GM18502 (cell line): Measurements from ENCODE around the gene MAMDC2.

Experiments used
- ATAC-seq: cut with Tn5 transposase; IDR thresholded peaks from one replicate; pipeline ENCODE4 v1.9.1; 2021; ENCODE audit warnings: mild to moderate bottlenecking; ENCODE audit not compliant: unreplicated experiment, poor library complexity

The MAMDC2 gene

DNA sequence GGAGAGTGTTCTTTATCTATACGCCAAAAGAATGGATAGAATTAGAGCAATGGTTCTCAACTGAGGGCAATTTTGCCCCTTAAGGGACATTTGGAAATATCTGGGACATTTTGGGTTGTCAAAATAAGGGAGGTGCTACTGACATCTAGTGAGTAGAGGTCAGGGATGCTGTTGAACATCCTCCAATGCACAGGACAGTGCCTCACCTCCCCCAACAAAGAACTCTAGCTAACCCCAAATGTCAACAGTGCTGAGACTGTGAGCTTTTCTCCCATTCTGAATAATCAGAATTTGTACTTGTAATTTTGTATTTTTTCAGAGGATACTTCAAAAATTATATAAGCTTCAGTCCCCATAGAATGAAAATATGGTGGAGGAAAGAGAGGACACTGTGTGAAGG lies 206.6 kb downstream of the MAMDC2 start:
- no peak for ATAC-seq

DNA sequence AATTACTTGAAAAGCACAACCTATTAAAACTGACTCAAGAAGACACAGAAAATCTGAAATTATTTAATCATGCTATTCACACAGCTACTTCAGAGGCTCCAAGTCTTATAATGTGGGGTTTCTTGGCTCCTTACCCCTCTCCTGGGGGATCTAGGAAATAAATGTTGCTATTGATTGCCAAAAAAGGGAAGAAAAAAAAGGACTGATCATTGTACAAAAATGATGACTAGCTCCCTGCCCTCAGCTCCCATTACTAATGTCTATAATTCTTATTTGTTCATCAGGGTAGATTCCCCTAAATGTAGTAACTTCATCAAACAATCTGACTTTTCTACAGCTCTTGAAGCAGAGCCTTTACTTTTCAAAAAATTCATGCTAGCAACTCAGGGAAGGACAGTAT lies 211.8 kb downstream of the MAMDC2 start:
- no peak for ATAC-seq

DNA sequence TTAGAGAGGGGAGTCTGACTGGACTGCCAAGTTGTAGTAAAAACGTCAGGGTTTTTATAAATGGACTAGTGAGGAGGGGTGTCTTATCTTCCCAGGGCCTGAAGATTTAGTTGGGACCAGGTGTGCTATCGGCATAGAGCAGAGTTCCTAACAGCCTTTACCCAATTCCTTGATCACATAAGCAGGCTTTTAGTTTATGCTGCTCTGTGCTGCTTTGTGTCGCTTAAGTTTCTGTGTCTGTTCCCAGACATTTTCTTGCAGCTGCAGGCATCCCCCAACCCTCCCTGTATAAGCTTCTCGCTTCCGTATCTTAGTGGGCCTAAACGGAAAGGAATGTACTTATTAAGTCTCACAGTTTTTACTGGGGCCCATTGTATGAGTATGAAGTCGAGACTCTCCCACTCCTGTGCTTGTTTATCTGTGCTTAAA lies 212.5 kb downstream of the MAMDC2 start:
- no peak for ATAC-seq

DNA sequence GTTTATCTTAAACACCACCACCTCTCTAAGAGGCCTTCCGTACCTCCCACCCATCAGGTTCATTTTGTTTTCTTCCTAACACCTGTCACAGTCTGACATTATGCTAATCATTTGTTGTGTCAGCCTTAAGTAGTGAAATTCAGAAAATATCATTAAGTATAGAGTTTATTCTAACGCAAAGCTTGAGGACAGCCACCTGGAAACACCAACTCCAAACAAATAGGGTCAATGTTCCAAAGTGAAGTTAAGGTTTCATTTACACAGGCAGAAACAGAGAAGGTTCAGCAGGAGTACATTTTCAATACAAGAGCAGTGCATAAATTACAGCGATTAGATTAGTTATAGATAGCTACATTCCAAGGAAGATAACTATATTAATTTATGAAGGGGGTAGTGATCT lies 213.9 kb downstream of the MAMDC2 start:
- no peak for ATAC-seq

DNA sequence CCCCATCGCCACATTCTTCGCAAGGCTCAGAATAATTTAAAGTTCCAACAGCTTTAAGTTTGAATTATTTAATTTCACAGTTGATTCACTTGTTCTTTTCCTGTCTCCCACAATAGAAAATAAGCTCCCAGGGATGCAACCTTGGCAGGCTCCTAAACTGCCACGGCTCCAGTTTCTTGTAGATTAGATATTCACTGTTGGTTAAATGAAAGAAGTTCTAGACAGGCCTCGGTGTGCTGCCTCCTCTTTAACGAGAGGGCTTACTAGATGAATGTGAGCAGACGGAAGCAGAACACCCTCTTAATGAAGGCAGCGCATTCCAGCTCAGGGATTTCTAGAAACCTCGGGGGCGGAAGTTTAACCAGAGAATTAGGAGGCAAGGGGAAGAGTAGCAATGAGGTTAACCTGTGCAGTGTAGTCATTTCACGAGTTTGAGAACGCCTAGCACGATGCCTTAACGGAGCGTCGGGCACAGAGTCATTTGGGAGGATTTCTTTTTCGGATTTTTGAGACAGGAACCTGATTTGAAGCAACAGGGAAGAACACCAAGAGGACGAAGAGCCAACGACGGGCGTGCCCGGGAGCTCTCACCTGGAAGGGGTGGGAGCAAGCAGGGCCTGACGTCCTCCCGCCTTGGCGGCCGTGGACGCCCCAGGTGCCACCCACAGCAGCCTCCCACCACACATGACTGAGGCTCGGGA lies 214.5 kb downstream of the MAMDC2 start:
- ATAC-seq = peak; percentile 54

DNA sequence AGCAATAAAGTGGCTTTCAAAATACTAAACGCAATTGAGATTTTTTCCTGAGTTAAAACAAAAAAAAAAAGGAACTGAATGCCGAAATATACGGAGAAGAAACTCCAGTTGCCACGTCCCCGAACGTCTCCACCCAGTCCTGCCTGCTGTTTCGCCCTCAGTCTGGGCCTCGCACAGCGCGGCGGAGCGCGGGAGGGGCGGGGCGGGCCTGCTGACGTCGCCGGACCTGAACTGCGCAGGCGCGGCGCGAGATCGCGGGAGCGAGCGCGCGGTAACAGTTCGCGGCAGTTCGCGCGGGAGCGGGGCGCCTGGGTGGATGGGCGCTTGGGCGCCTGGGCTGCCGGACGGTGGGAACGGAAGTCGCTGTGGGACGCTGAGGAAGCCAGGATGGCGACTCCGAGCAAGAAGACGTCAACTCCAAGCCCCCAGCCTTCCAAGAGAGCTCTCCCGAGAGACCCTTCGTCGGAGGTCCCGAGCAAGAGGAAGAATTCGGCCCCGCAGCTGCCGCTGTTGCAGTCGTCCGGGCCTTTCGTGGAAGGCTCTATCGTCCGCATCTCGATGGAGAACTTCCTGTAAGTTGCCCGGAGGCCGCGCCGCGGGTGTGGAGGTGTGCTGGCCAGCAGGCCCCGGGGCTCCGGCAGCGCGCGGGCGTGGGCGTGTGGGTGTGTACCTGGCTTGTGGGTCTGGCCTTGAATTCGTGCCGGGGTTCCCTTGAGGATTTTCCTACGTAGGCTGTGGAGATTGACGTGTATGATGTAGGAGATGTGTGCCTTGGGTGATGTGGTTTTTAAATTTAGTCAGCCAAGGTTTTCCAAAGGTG lies 215.3 kb downstream of the MAMDC2 start, which contains the start of gene SMC5:
SMC5 (plus strand) TSS at position 287 of the 820 bp plus-strand sequence; CDS start at position 388, 101 bp downstream.
- ATAC-seq = peak; percentile 86

DNA sequence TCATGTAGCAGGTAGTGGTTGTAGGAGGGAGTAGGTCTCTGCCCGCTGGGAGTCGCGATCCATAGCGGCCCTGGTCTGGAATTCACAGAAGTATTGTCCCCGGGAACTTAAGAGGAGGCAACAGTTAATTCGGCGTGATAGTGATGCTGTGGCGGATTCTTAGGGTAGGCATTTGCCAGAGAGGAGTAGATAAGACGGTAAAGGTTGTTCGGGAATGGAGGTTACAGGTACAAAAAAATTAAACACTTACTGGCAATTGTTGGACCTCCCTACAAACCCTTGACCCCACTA lies 215.8 kb downstream of the MAMDC2 start:
- no peak for ATAC-seq

DNA sequence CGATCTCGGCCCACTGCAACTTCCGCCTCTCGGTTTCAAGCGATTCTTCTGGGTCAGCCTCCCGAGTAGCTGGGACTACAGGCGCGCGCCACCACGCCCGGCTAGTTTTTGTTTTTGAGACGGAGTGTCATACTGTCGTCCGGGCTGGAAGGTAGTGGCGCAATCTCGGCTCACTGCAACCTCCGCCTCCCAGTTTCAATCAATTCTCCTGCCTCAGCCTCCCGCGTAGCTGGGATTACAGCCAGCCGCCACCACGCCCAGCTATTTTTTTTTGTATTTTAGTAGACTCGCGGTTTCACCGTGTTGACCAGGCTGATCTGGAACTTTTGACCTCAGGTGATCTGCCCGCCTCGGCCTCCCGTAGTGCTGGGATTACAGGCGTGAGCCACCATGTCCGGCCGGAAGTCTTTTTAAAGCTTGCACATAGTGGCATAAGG lies 216.4 kb downstream of the MAMDC2 start:
- no peak for ATAC-seq

DNA sequence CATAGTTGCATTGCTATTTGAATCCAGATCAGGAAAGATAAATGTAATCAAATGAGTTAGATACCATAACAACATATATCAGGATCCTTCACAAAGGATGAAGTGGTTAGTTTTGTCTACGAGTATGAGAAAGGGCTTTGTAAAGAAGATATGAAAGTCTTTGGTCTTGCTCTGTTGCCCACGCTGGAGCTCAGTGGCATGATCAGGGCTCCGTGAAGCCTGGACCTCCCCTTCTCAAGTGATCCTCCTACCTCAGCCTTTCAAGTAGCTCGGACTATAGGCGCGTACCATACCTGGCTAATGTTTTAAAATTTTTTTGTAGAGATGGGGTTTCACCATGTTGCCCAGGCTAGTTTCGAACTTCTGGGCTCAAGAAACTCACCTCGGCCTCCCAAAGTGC lies 217.0 kb downstream of the MAMDC2 start:
- ATAC-seq = no peak

DNA sequence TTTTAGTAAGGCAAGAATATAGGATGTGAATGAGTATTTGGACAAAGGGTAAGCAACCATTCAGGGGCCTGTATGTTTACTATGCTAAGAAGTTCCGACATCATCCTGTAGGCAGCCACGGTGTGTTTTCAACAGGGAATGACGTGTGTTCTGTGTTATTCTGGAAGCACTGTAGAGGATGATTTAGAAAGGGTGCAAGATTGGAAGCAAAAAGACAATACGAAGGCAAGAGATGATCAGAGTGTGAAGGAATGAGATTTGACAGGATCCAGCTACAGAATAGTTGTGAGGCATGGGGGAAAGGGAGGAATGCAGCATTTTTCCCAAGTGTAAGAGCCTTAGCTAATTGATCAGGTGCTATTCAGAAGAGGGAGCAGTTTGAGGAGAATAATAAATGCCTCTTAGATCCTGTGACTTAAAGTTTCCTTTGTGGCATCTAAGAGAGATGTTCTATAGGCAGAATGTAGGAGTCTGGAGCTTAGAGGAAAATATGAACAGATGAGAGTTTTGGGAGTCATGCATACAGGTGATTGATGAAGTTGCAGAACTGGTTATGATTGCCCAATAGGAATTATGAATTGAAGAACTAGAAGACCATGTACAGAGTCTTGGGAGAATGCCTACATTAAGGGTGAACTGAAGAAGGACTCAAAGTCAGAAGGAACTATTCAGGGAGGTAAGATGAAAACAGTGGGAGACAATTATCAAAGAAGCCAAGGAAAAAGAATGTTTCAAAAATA lies 217.7 kb downstream of the MAMDC2 start:
- ATAC-seq = no peak

DNA sequence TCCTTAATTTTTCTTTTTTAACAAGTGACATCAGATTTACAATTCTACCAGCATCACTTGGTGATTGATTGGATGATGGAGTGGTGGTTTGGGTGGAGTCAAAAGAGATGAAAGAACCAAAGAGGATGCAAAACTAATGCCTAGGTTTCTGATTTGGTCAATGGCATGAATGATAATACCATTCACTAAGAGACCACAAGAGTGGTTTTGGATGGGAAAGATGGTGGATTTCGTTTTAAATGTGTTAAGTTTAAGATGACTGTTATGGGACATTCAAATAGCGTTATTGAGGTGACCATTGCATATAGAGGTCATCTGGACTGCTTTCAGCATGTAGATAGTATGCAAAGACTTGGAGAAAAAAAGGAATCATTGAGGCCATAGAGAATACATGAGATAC lies 218.7 kb downstream of the MAMDC2 start:
- ATAC-seq = no peak

DNA sequence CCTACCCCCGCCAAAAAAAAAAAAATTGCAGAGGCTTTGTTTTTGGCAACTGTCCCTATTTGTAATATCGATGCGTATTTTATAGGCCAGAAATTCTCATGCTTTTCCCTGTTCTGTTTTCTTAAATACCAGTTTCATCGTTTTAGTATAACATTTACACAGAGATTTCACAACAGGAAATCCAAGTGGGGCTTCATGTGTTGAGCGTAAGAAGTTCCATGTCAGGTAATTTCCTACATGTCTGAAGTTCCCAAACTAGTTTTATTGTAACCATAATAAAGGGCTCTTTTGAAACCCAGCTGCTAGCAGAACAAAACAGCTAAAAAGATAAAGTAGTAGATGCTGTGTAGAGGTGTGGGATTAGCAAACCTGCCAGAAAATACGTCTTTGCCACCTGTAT lies 219.3 kb downstream of the MAMDC2 start:
- no peak for ATAC-seq

DNA sequence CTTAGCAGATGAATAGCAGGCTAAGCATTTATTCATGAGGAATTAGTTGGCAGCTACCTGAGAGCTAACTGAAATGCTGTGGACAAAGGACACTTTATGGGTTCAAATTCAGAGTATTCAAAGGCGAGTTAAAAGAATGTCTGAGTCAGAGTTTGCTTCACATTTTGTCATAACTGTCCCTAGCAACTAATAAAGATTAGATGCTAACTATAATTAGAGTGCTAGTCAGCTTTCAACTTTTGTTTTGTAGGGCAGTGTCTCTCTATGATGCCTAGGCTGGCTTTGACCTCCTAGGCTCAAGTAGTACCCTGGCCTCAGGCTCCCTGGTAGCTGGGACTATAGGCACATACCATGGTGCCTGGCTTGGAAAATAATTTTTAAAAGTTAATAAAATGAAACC lies 219.8 kb downstream of the MAMDC2 start:
- ATAC-seq = no peak
